ENCODE measurements around the gene BNC2. TPM values are rescaled to one million over a fixed set of nuclear protein-coding genes. Genes with fewer than 3 reads are reported as not detected.

BNC2 gene
- total RNA-seq, 4 donors from 2014 or later = 17.2 to 26.7 (median 20.1) TPM

DNA sequence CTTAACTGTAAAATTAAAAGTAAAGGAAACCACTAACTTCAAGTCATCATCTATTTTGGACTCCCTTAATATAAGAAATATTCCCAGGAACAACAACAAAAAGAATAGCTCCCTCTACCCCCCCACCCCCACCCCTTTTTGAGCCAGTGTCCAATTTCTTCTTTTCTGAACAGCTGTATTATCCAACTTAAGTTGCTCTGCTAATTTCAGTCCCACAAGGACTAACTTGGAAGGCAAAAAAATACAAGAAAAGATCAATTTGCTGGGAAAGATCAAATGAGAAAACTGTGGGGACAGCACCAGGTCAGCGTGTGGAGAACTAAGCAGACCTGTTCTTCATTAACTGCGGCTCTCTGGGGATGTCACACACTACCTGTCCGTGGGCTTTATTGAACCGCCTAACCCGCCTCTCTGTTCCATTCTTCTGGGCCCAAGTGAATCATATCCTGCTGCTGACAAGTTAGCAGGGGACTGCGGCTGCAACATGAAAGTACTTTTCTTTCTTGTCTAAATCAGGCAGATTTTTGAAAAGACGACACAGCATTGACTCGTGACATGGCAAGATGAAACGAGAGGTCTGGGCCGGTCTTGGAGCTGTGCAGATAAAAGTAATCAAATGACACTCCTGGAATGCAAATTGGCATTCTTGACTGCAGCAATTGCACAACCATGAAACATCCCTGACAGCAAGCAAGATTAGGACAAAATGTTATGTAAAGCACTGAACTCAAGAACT lies 2.7 kb downstream of the BNC2 start:
- TF ChIP-seq, protein P1, sequence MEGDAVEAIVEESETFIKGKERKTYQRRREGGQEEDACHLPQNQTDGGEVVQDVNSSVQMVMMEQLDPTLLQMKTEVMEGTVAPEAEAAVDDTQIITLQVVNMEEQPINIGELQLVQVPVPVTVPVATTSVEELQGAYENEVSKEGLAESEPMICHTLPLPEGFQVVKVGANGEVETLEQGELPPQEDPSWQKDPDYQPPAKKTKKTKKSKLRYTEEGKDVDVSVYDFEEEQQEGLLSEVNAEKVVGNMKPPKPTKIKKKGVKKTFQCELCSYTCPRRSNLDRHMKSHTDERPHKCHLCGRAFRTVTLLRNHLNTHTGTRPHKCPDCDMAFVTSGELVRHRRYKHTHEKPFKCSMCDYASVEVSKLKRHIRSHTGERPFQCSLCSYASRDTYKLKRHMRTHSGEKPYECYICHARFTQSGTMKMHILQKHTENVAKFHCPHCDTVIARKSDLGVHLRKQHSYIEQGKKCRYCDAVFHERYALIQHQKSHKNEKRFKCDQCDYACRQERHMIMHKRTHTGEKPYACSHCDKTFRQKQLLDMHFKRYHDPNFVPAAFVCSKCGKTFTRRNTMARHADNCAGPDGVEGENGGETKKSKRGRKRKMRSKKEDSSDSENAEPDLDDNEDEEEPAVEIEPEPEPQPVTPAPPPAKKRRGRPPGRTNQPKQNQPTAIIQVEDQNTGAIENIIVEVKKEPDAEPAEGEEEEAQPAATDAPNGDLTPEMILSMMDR (IDR thresholded peaks at IDR 0.05; ENCODE audit: low read depth) = no peak

DNA sequence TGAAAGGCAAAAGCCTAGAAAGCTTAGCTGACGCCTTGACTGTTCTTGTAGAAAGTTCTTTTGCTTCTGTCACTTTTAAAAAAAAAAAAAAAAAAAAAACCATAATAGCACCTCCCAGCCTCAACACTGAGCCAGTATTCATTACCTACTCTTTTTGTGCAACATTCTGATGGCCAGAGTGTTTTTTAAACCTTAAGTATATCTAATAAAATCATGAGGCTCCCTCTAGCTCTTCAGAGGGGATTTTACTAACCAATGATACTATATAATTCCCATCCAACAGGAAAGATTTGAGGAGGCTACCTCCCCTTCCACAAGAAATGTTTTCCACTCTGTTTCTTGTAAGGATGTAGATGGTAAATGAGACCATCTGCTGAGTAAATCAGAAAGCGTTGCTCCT lies 3.9 kb downstream of the BNC2 start:
- TF ChIP-seq, protein P1 (IDR thresholded peaks at IDR 0.05; ENCODE audit: low read depth) = no peak

DNA sequence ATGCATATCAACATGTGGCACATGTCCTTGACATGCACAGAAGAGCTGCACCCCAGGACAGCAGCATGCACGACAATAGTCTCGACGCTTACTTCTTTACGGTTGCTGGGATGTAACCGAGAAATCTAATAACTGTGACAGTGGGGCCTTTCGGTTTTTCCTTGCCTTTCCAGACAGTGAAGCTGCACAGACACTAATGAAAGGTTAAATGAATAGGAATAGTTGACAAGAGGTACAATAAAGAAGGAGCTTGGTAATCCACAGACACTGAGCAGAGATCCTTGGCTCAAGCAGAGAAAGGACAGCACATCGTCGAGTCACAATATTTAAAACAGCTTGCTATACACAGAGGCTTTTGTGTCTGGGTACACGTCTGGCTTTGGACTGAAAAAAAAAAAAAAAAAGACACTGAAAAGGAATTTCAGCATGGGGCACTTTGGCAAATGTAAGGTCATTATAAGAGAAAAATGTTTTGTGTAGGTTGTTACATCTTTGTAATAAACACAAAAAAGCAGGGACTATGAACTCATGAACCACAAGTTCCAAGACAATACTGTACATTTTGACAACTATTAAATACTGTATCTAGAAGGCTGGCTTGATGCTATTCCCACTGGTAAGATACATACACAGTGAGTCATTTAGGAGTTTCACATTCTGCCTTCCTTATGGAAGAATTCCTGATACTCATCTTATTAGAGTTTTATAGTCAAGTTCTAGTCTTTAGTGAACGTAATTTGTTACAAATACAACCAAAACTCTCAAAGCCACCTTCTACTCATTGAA lies 5.6 kb downstream of the BNC2 start:
- TF ChIP-seq, protein P1 (IDR thresholded peaks at IDR 0.05; ENCODE audit: low read depth) = no peak

DNA sequence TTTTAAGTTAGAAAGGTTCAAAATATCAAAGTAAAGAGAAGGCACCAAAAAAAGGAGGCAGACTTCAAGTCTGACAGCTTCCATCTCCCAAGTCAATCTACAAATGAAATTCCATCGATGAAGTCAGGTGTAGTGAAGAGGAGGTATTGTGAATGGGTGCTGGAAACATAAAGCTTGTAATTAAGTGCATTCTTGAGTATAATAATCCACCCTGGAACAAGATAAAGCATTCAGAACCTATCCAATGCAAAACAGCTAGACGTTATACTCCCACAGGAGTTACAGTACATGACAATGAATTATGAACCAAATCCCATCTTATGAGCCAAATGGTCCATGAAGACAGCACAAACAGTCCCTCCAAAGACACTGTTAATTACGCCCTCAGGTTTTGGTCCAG lies 22.3 kb downstream of the BNC2 start:
- TF ChIP-seq, protein P1 (IDR thresholded peaks at IDR 0.05; ENCODE audit: low read depth) = no peak

DNA sequence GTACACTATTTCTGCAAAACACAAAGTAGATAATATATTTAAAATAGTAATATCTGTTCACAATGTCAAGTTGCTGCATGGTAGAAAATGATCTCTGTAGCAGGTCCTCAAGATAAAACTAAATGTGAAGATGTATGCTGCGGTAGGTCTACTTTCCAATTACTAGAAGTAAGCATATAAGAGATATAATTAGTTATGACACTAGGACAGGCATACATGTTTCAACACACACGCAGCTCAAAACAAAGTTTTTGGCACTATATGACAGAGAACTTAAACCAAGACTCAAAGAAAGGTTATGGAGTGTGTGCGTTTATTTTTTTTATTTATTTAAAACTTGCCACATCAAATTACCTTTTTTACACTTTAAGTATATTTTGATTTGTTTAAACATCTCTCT lies 23.5 kb downstream of the BNC2 start:
- TF ChIP-seq, protein P1 (IDR thresholded peaks at IDR 0.05; ENCODE audit: low read depth) = no peak

DNA sequence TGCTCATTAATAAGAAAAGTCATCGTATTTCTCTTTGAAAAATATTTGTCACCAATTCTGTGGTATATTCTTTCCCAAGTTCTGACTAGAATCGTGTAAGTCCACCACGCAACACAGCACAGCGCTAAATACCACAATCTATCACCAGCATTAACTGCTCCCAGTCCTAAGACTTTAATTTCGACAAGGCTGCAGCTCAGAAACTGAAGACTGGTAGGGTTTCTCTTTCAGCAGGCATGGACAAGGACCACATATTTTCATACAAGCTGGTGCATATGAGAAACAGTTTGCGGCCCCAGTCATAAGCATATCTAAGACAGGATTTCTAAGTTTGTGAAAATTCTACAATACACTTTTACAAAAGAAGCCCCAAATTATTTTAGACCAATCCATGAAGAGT lies 24.1 kb downstream of the BNC2 start:
- TF ChIP-seq, protein P1 (IDR thresholded peaks at IDR 0.05; ENCODE audit: low read depth) = no peak

DNA sequence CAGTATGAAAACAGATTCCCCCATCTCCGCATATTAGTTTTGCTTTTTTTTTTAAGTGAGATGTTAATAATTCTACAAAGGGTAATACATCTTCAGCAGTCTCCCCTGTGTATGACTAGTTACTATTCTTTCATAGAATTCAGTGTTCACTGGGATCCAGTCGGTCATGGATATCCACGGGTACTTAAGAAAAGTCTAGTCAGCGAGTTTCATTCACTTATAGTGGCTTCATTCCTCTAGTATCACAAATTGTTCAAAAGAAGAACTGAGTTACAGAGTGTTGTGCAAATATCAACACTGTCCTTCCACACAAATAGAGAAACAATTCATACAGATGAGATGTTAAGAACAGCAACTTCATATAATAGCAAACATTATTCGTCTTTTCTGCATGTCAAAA lies 35.7 kb downstream of the BNC2 start:
- TF ChIP-seq, protein P1 (IDR thresholded peaks at IDR 0.05; ENCODE audit: low read depth) = no peak

Measured in subcutaneous adipose tissue (tissue), 4 donors.